ENCODE measurements around the gene TMEM175.

The TMEM175 gene

GRCh38 chr4:961351-962230, 29.3 kb downstream of the TMEM175 start:
- no peak for DNase-seq

GRCh38 chr4:962231-963208, 30.3 kb downstream of the TMEM175 start:
- DNase-seq = no peak

GRCh38 chr4:963276-964225, 31.3 kb downstream of the TMEM175 start:
- DNase-seq = no peak

GRCh38 chr4:964346-965025, 32.2 kb downstream of the TMEM175 start:
- DNase-seq = no peak

GRCh38 chr4:965048-965765, 32.9 kb downstream of the TMEM175 start:
- no peak for DNase-seq

- no peak for DNase-seq
Measured at GRCh38 chr4:965766-966134, 33.5 kb downstream of the TMEM175 start.

GRCh38 chr4:966266-967112, 34.2 kb downstream of the TMEM175 start:
- DNase-seq = no peak

- no peak for DNase-seq
Measured at GRCh38 chr4:967113-968104, 35.1 kb downstream of the TMEM175 start.

- DNase-seq = no peak
Measured at GRCh38 chr4:968221-968620, 36.0 kb downstream of the TMEM175 start.

- no peak for DNase-seq
Measured at GRCh38 chr4:968621-969394, 36.5 kb downstream of the TMEM175 start.

GRCh38 chr4:970046-970745, 37.9 kb downstream of the TMEM175 start:
- no peak for DNase-seq

- DNase-seq = no peak
Measured at GRCh38 chr4:970854-971520, 38.7 kb downstream of the TMEM175 start.

GRCh38 chr4:971666-972500, 39.6 kb downstream of the TMEM175 start:
- DNase-seq = no peak

GRCh38 chr4:972651-973424, 40.6 kb downstream of the TMEM175 start:
- no peak for DNase-seq

All from DMS79 treated with DMSO at 0.1 percent for 48 hours (cell line).